Endothelial cell of umbilical vein (primary cell): ENCODE data around the gene TBX1. TPM values are rescaled to one million over a fixed set of nuclear protein-coding genes. Genes with fewer than 3 reads are reported as not detected.

Source experiments
- BruUV-seq: library from RNA; stranded (reverse); fragments of 400-500 nt; replicated peaks from 2 replicates; lab custom pipeline; 2021; lab: Mats Ljungman, UMichigan
- CTCF ChIA-PET: fragments of 300-600, 350-600 bp; sonication (Branson Sonifier 250); formaldehyde crosslinking; loops from one replicate; lab custom pipeline; 2021; ENCODE audit warnings: antibody characterized with exemption, inconsistent platforms; lab: Charles Lee
- POLR2A ChIA-PET: fragments of 300-600, 350-600 bp; sonication (Branson Sonifier 250); formaldehyde crosslinking; loops from one replicate; lab custom pipeline; 2021; ENCODE audit warnings: antibody characterized with exemption, inconsistent platforms; lab: Charles Lee
- DNase-seq: peaks from one replicate; pipeline ENCODE4 v3.0.0-alpha.2; 2011; ENCODE audit warnings: low read depth, low spot score
- FAIRE-seq: peaks from 2 replicates; lab custom pipeline; 2011; peaks lifted over from hg19 to GRCh38; lab: Jason Lieb, UNC
- H2AFZ ChIP-seq: 2 replicates; pipeline ENCODE4 v1.6.0; 2012; ENCODE audit warnings: low read depth, low read length, control low read depth, inconsistent platforms
- H3K27ac ChIP-seq: 2 replicates; pipeline ENCODE4 v1.5.1; 2011; ENCODE audit warnings: low read depth, mild to moderate bottlenecking, control low read depth, low read length, moderate library complexity; ENCODE audit not compliant: insufficient read depth
- H3K27me3 ChIP-seq, 2 experiments: 2 replicates each; pipeline versions ENCODE4 v1.6.0 to v1.6.1; 2011; ENCODE audit warnings: low read length in 2 of 2, mixed read lengths in 1 of 2; ENCODE audit not compliant: control insufficient read depth in 2 of 2, insufficient read depth in 2 of 2
- H3K36me3 ChIP-seq, 2 experiments: 2 replicates in 1 of 2; 3 replicates in 1 of 2; pipeline ENCODE4 v1.5.1; 2011; ENCODE audit warnings: low read length in 2 of 2, mild to moderate bottlenecking in 1 of 2, moderate library complexity in 1 of 2; ENCODE audit not compliant: control insufficient read depth in 2 of 2, insufficient read depth in 2 of 2; ENCODE audit errors: extremely low read depth in 1 of 2
- H3K4me1 ChIP-seq: 3 replicates; pipeline ENCODE4 v1.5.1; 2011; ENCODE audit warnings: mild to moderate bottlenecking, low read length; ENCODE audit not compliant: control insufficient read depth, insufficient read depth; ENCODE audit errors: extremely low read depth
- H3K4me2 ChIP-seq: 2 replicates; pipeline ENCODE4 v1.6.1; 2011; ENCODE audit warnings: low read length, control low read depth, mixed read lengths; ENCODE audit not compliant: insufficient read depth
- H3K4me3 ChIP-seq, 3 experiments: fragments of 200-600 bp in 1 of 3; sonication (generic), shearing (Covaris generic) in 1 of 3; replicated peaks in 1 of 3; 2 replicates each; pipeline ENCODE4 v1.5.1; 2011 to 2016; ENCODE audit warnings: control low read depth in 3 of 3, low read length in 3 of 3, mild to moderate bottlenecking in 2 of 3, inconsistent platforms in 1 of 3, low read depth in 1 of 3, moderate library complexity in 1 of 3; ENCODE audit not compliant: insufficient read depth in 1 of 3
- H3K79me2 ChIP-seq: 2 replicates; pipeline ENCODE4 v1.6.0; 2012; ENCODE audit warnings: low read length, inconsistent platforms; ENCODE audit not compliant: control insufficient read depth, insufficient read depth
- H3K9ac ChIP-seq: replicated peaks from 2 replicates; pipeline ENCODE3; 2011; ENCODE audit warnings: low read length, control low read depth; ENCODE audit not compliant: insufficient read depth; ENCODE audit errors: extremely low read depth
- H3K9me1 ChIP-seq: replicated peaks from 3 replicates; pipeline ENCODE4 v1.6.0; 2011; ENCODE audit warnings: mild to moderate bottlenecking, low read length; ENCODE audit not compliant: control insufficient read depth, insufficient read depth; ENCODE audit errors: extremely low read depth
- H3K9me3 ChIP-seq: replicated peaks from 2 replicates; pipeline ENCODE4 v1.5.1; 2012; ENCODE audit warnings: low read length, inconsistent platforms; ENCODE audit not compliant: control insufficient read depth, insufficient read depth
- H4K20me1 ChIP-seq: replicated peaks from 2 replicates; pipeline ENCODE3; 2011; ENCODE audit warnings: mild to moderate bottlenecking, low read length; ENCODE audit not compliant: control insufficient read depth, insufficient read depth; ENCODE audit errors: extremely low read depth
- EZH2 ChIP-seq: IDR thresholded peaks from 2 replicates; pipeline ENCODE4 v1.6.1; 2012; ENCODE audit warnings: borderline replicate concordance, low read depth, mild to moderate bottlenecking, moderate library complexity, low read length, inconsistent platforms; ENCODE audit not compliant: severe bottlenecking
- FOS ChIP-seq: IDR thresholded peaks from 2 replicates; pipeline ENCODE4 v1.6.1; 2011; ENCODE audit warnings: mild to moderate bottlenecking, low read length, moderate library complexity, borderline replicate concordance; ENCODE audit not compliant: insufficient read depth
- GATA2 ChIP-seq: IDR thresholded peaks from 2 replicates; pipeline ENCODE4 v1.7.0; 2011; ENCODE audit warnings: low read depth, mild to moderate bottlenecking, moderate library complexity, mixed read lengths, low read length; ENCODE audit not compliant: insufficient read length, insufficient read depth
- JUN ChIP-seq: IDR thresholded peaks from 2 replicates; pipeline ENCODE4 v1.6.1; 2011; ENCODE audit warnings: borderline replicate concordance, low read depth; ENCODE audit not compliant: insufficient read length, insufficient read depth
- MYC ChIP-seq: IDR thresholded peaks from one replicate; pipeline ENCODE4 v1.6.1; 2011; ENCODE audit warnings: mild to moderate bottlenecking, low read depth, low read length
- POLR2A ChIP-seq: IDR thresholded peaks from 2 replicates; pipeline ENCODE4 v1.6.1; 2012; ENCODE audit warnings: low read depth, mild to moderate bottlenecking, control low read depth, low read length
- dilution Hi-C: fragments of 300-500 bp; cut with MboI; formaldehyde crosslinking; loops from one replicate; pipeline ENCODE4 v1.15.0; 2019; ENCODE audit warnings: low sequenced_read_pairs; ENCODE audit not compliant: extremely low pct_ligation_motif_present
- intact Hi-C: fragments of 100-400 bp; cut with micrococcal nuclease; formaldehyde crosslinking; loops from one replicate; pipeline ENCODE4 v1.10.0; 2022
- polyA plus RNA-seq, 4 experiments: library from polyadenylated mRNA; depleted of rRNA in 3 of 4; stranded (reverse) in 3 of 4; unstranded in 1 of 4; fragments of >200 nt; gene quantifications; 2 replicates each; pipeline versions ENCODE4 v1.2.1 to v1.2.3, GENCODE V29; 2011 to 2012; ENCODE audit warnings: missing spikeins in 1 of 4
- total RNA-seq: library from RNA; stranded (reverse); gene quantifications from 2 replicates; pipeline ENCODE4 v1.2.3, GENCODE V29; 2021
- TF ChIP-seq, protein P1 (sequence below): IDR thresholded peaks from 2 replicates; pipeline ENCODE4 v1.6.1; 2011; ENCODE audit not compliant: insufficient read depth, insufficient read length
- TF ChIP-seq, protein P2 (sequence below), 2 donors: IDR thresholded peaks; 1 replicate in 1 of 2; 2 replicates in 1 of 2; pipeline ENCODE4 v1.5.1; 2011; ENCODE audit warnings: low read length in 2 of 2, mild to moderate bottlenecking in 2 of 2, moderate library complexity in 2 of 2, control low read depth in 1 of 2, inconsistent platforms in 1 of 2, low read depth in 1 of 2; ENCODE audit not compliant: insufficient read depth in 1 of 2; ENCODE audit errors: extremely low read depth in 1 of 2

Gene TBX1
- total and polyA plus RNA-seq, 2 donors (not counting 3 experiments of a cell fraction or from before 2014, with no cell fraction given), result 11.0 to 30.2 TPM

GRCh38 chr22:19806213-19807160, 45.9 kb downstream of the TBX1 start:
- Histone ChIP-seq H3K9me3 (no peaks in the 10 kb centered on the region), H3K36me3 (no peaks in the 10 kb centered on the region), H3K4me3 (no peak overlapping the region), H3K4me1 (peaks cover 14% of the 10 kb centered on the region), H3K79me2 (no peaks in the 10 kb centered on the region), H4K20me1 (no peaks in the 10 kb centered on the region), H3K4me2 (peak overlapping the region; percentile 39), H2AFZ (peak overlapping the region; percentile 67), H3K27ac (peak overlapping the region; percentile 28), H3K9ac (no peak overlapping the region), H3K9me1 (no peaks in the 10 kb centered on the region), H3K27me3 (no peaks in the 10 kb centered on the region)
- intact Hi-C loops, result loop anchor here (2.0 kb wide), 2 partner anchors 34 to 38 kb away; no protein-coding TSS in a partner anchor
- CTCF ChIA-PET, result interaction anchor here (0.9 to 2.1 kb wide), 8 partner anchors 8 to 104 kb away, joined by 3 to 9 read pairs (median 3); partner anchors contain the start of gene GP1BB
- no TSS peak for BruUV-seq
- POLR2A ChIA-PET, result no interaction called here
- dilution Hi-C loops, result no loop called here
- DNase-seq (peak; percentile 63), FAIRE-seq (no peak)
- TF ChIP-seq JUN (no peak), FOS (peak; percentile 49), GATA2 (peak; percentile 16), MYC (peak; percentile 37), POLR2A (no peak), EZH2 (no peak)
- TF ChIP-seq, protein P1, sequence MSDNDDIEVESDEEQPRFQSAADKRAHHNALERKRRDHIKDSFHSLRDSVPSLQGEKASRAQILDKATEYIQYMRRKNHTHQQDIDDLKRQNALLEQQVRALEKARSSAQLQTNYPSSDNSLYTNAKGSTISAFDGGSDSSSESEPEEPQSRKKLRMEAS, result no peak
- TF ChIP-seq, protein P2, sequence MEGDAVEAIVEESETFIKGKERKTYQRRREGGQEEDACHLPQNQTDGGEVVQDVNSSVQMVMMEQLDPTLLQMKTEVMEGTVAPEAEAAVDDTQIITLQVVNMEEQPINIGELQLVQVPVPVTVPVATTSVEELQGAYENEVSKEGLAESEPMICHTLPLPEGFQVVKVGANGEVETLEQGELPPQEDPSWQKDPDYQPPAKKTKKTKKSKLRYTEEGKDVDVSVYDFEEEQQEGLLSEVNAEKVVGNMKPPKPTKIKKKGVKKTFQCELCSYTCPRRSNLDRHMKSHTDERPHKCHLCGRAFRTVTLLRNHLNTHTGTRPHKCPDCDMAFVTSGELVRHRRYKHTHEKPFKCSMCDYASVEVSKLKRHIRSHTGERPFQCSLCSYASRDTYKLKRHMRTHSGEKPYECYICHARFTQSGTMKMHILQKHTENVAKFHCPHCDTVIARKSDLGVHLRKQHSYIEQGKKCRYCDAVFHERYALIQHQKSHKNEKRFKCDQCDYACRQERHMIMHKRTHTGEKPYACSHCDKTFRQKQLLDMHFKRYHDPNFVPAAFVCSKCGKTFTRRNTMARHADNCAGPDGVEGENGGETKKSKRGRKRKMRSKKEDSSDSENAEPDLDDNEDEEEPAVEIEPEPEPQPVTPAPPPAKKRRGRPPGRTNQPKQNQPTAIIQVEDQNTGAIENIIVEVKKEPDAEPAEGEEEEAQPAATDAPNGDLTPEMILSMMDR (IDR thresholded peaks at IDR 0.05; ENCODE audit: extremely low read depth in 1 of 2, insufficient read depth in 1 of 2, low read depth in 1 of 2, low read length in 2 of 2), result no peak
